ENCODE data around the gene CAPN1. TPM values are rescaled to one million over a fixed set of nuclear protein-coding genes. Genes with fewer than 3 reads are reported as not detected.

Gene CAPN1
- total and polyA plus RNA-seq, 10 donors: 61.6 to 203 (median 145) TPM

GRCh38 chr11:65205602-65205967 is 23.9 kb downstream of the CAPN1 start:
- no peak overlapping the region for H3K27ac ChIP-seq
- H3K4me1 ChIP-seq: peaks cover 0 to 36% (median 14%) of the 10 kb centered on the region in 6 donors
- no peaks in the 10 kb centered on the region for H3K27me3 ChIP-seq (replicated peaks in 1 of 7)
- no peak for DNase-seq
- no peak overlapping the region for H3K4me3 ChIP-seq
- H3K36me3 ChIP-seq: peaks cover 4 to 99% (median 66%) of the 10 kb centered on the region in 6 donors
- H3K9me3 ChIP-seq: no peaks in the 10 kb centered on the region
- intact Hi-C loops (cut with DNase I; ENCODE audit: low total_unique reads): no loop called here
- peak in 1 of 3 donors; percentile 10 for TF ChIP-seq POLR2AphosphoS5 (IDR thresholded peaks at IDR 0.05)
- no peak for TF ChIP-seq POLR2A (IDR thresholded peaks at IDR 0.05)
- TF ChIP-seq, protein P1, sequence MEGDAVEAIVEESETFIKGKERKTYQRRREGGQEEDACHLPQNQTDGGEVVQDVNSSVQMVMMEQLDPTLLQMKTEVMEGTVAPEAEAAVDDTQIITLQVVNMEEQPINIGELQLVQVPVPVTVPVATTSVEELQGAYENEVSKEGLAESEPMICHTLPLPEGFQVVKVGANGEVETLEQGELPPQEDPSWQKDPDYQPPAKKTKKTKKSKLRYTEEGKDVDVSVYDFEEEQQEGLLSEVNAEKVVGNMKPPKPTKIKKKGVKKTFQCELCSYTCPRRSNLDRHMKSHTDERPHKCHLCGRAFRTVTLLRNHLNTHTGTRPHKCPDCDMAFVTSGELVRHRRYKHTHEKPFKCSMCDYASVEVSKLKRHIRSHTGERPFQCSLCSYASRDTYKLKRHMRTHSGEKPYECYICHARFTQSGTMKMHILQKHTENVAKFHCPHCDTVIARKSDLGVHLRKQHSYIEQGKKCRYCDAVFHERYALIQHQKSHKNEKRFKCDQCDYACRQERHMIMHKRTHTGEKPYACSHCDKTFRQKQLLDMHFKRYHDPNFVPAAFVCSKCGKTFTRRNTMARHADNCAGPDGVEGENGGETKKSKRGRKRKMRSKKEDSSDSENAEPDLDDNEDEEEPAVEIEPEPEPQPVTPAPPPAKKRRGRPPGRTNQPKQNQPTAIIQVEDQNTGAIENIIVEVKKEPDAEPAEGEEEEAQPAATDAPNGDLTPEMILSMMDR (IDR thresholded peaks at IDR 0.05 in 8 of 11, conservative IDR thresholded peaks at IDR 0.05 in 3 of 11): no peak
- WGBS, 5 donors: 83 to 96% (median 89%) methylated on average over 3 of the region's 3 CpGs

DNA sequence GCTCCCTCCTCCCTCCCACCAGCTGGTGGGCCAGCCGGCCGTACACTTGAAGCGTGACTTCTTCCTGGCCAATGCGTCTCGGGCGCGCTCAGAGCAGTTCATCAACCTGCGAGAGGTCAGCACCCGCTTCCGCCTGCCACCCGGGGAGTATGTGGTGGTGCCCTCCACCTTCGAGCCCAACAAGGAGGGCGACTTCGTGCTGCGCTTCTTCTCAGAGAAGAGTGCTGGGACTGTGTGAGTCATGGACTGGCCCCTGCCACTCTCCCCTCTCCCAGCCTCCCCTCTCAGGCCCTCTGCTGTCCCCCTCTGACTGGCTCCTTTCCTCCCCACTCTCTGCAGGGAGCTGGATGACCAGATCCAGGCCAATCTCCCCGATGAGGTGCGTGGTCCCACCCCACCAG is 24.7 kb downstream of the CAPN1 start:
- TF ChIP-seq POLR2AphosphoS5 (IDR thresholded peaks at IDR 0.05) (peak in 2 of 3 donors; percentile 25 to 63), POLR2A (IDR thresholded peaks at IDR 0.05) (no peak)
- no peak overlapping the region for H3K4me3 ChIP-seq
- H3K27ac ChIP-seq: no peak overlapping the region
- H3K27me3 ChIP-seq (replicated peaks in 1 of 7): no peaks in the 10 kb centered on the region
- intact Hi-C loops (cut with DNase I; ENCODE audit: low total_unique reads): no loop called here
- H3K36me3 ChIP-seq: peaks cover 4 to 99% (median 74%) of the 10 kb centered on the region in 6 donors
- H3K9me3 ChIP-seq: no peaks in the 10 kb centered on the region
- WGBS, 5 donors: 91 to 98% (median 96%) methylated on average over 14 to 17 of the region's 17 CpGs
- peaks cover 0 to 44% (median 19%) of the 10 kb centered on the region in 6 donors for H3K4me1 ChIP-seq
- DNase-seq: no peak

GRCh38 chr11:65206901-65207300 is 25.2 kb downstream of the CAPN1 start:
- Histone ChIP-seq H3K36me3 (peaks cover 4 to 100% (median 77%) of the 10 kb centered on the region in 6 donors), H3K27me3 (replicated peaks in 1 of 7) (no peaks in the 10 kb centered on the region), H3K9me3 (no peaks in the 10 kb centered on the region), H3K27ac (no peak overlapping the region), H3K4me3 (no peak overlapping the region), H3K4me1 (peaks cover 0 to 49% (median 21%) of the 10 kb centered on the region in 6 donors)
- intact Hi-C loops (cut with DNase I; ENCODE audit: low total_unique reads): no loop called here
- TF ChIP-seq, protein P1 (IDR thresholded peaks at IDR 0.05 in 8 of 11, conservative IDR thresholded peaks at IDR 0.05 in 3 of 11): no peak
- no peak for TF ChIP-seq POLR2AphosphoS5 (IDR thresholded peaks at IDR 0.05)
- no peak for TF ChIP-seq POLR2A (IDR thresholded peaks at IDR 0.05)
- 74 to 89% (median 83%) methylated on average over 5 to 7 of the region's 7 CpGs for WGBS, 5 donors
- no peak for DNase-seq

DNA sequence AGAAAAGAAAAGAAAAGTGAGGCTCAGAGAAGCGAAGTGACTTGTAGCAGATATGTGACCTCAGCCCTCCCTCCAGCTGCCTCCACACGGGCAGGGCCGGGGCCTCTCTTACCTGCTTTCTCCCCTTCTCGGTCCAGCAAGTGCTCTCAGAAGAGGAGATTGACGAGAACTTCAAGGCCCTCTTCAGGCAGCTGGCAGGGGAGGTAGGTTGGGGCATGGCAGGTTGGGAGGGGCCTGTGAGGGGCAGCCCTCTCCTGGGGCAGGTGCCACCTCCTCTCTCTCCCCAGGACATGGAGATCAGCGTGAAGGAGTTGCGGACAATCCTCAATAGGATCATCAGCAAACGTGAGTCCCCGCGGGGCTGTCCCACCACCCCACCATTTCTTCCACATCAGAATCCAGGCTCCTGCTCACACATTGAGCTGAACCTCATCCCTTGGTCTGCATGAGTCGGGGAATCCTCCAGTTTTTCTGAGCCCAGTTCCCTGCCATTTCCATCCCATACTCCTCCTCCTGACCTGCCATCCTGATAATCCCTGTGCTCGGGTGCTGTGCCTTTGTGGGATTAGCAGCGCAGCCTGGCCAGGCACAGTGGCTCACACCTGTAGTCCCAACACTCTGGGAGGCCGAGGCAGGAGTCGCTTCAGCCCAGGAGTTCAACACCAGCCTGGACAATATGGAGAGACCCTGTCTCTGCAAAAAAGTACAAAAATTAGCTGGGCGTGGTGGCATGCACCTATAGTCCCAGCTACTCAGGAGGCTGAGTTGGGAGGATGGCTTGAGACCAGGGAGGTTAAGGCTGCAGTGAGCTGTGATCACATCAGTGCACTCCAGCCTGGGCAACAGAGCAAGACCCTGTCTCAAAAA is 26.4 kb downstream of the CAPN1 start:
- TF ChIP-seq, protein P1 (IDR thresholded peaks at IDR 0.05 in 8 of 11, conservative IDR thresholded peaks at IDR 0.05 in 3 of 11): no peak
- TF ChIP-seq POLR2A (IDR thresholded peaks at IDR 0.05) (no peak), POLR2AphosphoS5 (IDR thresholded peaks at IDR 0.05) (no peak)
- intact Hi-C loops (cut with DNase I; ENCODE audit: low total_unique reads): no loop called here
- WGBS, 5 donors: 91 to 93% (median 92%) methylated on average over 16 of the region's 16 CpGs
- Histone ChIP-seq H3K36me3 (peaks cover 4 to 94% (median 72%) of the 10 kb centered on the region in 6 donors), H3K27ac (peak overlapping the region in 3 of 8 donors; percentile 10 to 41 (median 26)), H3K27me3 (replicated peaks in 1 of 7) (no peaks in the 10 kb centered on the region), H3K4me3 (no peak overlapping the region), H3K4me1 (peaks cover 0 to 62% (median 29%) of the 10 kb centered on the region in 6 donors), H3K9me3 (no peaks in the 10 kb centered on the region)
- DNase-seq: no peak
